HG03196 (cell line): ENCODE data around the gene SIX3.

ENCODE experiments used
- ATAC-seq: cut with Tn5 transposase; IDR thresholded peaks from one replicate; pipeline ENCODE4 v1.9.1; 2021; ENCODE audit not compliant: unreplicated experiment

Gene SIX3

DNA sequence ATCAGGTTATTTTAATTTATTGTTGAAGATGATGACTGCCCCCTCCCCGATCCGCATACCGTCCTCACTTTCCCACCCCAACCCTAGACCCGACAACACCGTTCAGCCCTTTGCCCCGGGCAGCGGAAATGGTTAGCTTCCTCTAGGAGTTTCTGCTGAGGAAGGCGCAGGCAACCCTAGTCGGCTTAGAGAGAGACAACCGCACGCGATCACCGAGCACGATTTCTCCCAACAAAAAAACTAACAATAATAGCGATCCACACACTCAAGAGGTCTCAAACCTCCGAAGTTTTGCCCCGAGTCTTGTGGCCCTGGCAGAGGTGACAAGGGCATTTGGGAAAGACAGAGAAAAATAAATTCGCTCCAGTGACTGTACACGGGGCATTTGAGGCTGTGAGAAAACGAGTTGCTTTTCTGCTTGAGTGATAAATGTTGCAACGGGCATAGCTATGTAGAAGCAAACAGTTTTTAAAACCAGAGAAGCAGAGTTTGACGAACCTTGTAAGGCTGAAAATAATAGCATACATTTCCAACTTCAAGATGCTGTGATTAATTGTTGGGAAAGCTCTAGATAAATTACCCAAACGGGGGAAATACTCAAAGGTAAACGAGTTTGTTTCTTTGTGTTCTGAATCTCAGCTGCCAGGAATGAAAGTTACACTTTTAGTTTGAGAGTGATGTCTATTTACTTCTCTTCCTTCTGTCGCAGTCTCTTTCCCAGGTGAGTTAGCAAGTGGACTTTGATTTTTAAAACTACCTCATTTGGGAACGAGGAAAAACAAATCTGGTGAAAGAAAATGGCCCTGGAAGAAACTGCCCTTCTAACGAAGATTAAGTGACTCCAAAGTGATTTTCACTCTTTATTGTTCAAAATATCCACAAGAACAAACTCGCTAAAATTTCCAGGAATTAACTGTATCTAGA is 11.0 kb upstream of the SIX3 start:
- ATAC-seq = no peak

DNA sequence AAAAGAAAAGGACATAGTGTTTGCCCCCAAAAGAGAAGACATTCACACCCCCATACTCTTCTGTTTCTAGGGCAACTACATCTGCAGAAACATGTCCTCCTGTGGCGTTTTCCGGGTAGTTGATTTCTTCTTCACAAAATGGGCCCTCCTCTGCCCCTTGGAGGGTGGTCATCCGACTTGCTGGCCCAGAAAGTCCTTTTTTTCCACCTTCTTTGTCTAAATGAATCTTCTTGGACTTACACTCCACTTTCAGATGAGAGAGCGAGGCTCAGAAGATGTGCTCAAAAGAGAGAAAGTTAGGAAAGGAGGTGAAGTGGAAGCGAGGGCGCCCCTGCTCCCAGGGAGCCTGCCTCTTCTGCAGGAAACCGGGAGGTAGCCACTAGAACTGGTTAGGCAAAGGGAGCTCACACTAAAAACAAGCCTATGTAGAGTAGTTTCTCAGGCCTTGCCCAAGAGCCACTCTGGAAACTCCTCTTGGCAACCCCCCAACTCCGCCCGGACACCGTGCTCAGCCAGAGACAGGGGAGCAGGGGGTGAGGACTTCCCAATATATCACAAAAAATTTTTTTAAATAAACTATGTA is 10.2 kb upstream of the SIX3 start:
- no peak for ATAC-seq

DNA sequence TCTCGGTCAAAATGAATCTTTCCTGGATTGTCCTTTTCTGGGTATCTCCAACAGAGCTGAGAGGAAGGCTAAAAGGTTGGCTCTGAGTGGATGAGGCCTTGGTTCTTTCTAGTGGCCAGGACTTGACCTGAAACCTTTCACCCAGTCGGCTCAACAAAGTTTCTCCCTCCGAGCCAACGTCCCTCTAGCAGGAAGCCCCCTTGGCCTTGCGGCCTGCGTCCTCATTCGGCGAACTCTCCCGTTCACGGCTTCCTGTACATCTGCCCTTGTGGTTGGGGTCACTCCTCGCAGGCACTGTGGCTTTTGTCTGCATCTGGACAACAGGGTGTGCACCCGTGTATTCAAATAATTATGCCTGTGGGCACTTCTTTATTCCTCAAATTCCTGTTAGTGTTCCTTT is 9.4 kb upstream of the SIX3 start:
- ATAC-seq = no peak

GRCh38 chr2:44932564-44933392 is 8.7 kb upstream of the SIX3 start:
- ATAC-seq = no peak

- no peak for ATAC-seq
Measured at GRCh38 chr2:44933434-44933951, 8.0 kb upstream of the SIX3 start.

GRCh38 chr2:44934038-44934982 is 7.2 kb upstream of the SIX3 start:
- no peak for ATAC-seq

DNA sequence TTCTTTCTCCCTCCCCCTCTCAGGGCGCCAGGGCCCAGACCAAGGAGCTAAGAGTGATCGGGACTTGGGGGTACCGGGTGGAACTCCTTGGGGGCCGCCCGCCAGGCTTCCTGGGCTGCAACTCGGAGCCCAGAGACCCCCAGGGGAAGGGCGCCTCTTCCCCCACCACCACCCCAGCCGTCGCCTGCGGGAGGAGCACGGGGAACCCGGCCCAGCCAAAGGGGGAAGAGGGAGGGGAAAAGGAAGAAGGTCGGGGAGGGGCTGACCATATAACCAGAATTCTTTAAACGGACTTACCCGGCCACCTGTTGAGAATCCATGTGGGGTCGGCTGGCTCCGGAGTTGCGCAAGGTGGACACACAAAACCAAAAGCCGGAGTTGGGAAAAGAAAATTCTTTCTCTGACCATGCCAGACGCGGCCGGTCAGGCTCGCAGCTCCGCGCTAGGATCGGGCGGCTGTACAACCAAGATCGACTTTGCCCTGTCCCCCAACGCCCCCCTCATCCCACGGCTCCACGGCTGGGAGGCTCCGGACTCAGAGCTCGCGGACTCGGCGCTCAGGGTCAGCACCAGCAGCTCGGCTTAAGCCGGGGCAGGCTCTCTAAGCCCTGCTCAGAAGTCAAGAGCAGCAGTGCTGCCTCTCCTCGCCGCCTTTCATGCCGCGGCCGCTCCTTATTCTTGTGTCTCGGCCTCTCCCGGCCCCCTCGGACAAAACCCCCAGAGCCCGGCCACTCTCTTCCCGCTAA is 6.3 kb upstream of the SIX3 start:
- no peak for ATAC-seq

DNA sequence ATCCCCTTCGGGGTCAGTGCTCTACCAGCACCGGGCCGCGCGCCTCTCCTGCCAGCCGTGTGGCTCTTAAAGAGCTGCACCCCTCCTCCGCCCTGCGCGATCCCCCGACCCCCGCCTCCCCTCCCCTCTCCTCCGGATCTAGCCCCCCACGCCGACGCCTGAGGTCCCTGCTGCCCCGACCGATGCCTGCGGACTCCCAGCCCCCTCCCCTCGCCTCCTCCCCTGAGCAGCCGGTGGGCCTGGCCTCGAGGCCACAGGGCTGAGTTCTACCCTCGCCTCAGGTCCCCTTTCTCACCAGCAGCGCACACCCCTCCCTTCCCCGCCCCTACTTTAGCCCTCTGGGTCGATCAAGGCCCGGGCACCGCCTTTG is 5.8 kb upstream of the SIX3 start:
- no peak for ATAC-seq

GRCh38 chr2:44936275-44936674 is 5.2 kb upstream of the SIX3 start:
- no peak for ATAC-seq

GRCh38 chr2:44936715-44937687 is 4.5 kb upstream of the SIX3 start:
- no peak for ATAC-seq

- ATAC-seq = no peak
Measured at GRCh38 chr2:44937688-44938240, 3.7 kb upstream of the SIX3 start.

DNA sequence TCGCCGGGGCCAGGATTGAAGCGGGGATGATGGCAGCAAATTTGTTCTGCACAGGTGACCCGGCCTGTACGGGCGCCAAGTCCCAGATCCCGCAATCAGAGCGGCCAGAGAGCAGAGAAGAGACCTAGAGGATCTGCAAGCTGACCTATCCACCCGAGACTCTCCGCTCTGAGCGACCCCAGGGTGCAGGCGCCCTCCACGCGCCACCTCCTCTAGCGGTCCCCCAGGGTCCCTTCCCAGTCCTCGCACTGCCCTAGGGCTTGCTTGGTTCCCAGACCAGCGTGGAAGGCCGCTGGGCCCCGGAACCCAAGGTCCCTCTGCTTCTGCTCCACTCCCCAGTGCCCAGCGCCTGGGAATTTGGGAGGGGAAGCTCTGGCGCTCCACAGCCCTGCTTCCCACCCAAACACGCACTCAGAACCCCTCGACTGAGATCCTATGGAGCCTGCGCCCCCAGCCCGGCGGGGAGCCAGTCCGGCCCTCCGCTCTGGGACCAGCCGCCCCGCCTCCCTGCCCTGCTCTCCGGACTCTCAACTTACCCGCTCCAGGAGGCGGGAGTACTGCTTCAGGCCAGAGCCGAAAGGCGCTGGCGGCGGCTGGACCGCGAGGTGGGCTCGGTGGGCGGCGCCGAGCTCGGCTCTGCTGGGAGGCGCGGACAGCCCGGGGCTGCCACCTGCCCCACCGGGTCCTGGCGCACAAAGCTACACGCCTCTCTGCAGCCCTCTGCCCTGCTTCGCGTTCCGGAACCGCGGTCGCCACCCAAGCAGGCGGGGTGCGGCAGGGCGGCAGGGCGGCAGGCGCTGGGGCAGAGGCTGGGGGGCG is 3.0 kb upstream of the SIX3 start:
- ATAC-seq = no peak

GRCh38 chr2:44939106-44940048 is 2.1 kb upstream of the SIX3 start:
- ATAC-seq = no peak

DNA sequence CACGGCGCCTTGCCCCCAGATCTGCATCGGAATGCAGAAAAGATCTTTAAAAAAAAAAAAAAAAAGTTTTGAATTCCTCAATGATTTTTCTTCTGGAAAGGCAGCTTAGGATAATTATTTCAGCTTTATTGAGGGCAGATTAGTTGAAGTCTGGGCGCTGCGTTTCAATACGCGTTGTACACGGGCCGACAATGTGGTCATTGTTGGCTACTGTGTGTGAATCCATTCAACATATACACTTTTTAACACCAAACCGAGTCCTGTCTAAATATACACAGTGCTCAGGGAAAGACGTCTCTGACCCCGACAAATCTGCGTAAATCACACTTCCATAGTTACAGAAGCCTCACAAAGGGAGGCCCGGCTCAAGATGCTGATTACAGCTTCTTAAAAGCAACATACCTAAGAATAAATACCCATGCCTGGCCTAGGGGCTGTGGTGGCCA is 1.4 kb upstream of the SIX3 start:
- ATAC-seq = no peak

- no peak for ATAC-seq
Measured at GRCh38 chr2:44940732-44941464, 604 bp upstream of the SIX3 start.
